ENCODE measurements around the gene VAMP1.

GRCh38 chr12:6434205-6435140 lies 36.0 kb downstream of the VAMP1 start:
- TF ChIP-seq POLR2A (IDR thresholded peaks at IDR 0.05) (no peak), CTCF (IDR thresholded peaks at IDR 0.05) (no peak)

All from body of pancreas (tissue), 4 donors.